NCI-H748 (cell line): ENCODE results near the gene RIMBP2.

Experiments used
- DNase-seq: peaks from one replicate; lab custom pipeline; 2025; ENCODE audit not compliant: unreplicated experiment; lab: John Stamatoyannopoulos, UW

RIMBP2 gene

DNA sequence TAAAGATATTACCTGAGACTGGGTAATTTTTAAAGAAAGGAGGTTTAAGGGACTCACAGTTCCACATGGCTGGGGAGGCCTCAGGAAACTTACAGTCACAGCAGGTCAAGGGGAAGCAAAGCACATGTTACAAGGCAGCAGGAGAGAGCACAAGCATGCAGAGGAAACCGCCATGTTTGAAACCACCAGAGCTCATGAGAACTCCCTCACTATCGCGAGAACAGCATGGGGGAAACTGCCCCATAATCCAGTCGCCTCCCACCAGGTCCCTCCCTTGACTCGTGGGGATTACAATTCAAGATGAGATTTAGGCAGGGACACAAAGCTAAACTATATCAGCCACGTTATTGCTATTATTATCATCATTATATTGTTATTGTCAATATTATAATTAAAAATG lies 138.7 kb downstream of the RIMBP2 start:
- peak; percentile 53 for DNase-seq

GRCh38 chr12:130576371-130576816 lies 139.7 kb downstream of the RIMBP2 start:
- DNase-seq: peak; percentile 90

- DNase-seq: no peak
Measured at GRCh38 chr12:130574402-130574801, 141.7 kb downstream of the RIMBP2 start.

GRCh38 chr12:130573766-130574165 lies 142.3 kb downstream of the RIMBP2 start:
- no peak for DNase-seq

GRCh38 chr12:130573235-130573634 lies 142.9 kb downstream of the RIMBP2 start:
- no peak for DNase-seq

GRCh38 chr12:130572553-130572952 lies 143.5 kb downstream of the RIMBP2 start:
- DNase-seq: no peak

DNA sequence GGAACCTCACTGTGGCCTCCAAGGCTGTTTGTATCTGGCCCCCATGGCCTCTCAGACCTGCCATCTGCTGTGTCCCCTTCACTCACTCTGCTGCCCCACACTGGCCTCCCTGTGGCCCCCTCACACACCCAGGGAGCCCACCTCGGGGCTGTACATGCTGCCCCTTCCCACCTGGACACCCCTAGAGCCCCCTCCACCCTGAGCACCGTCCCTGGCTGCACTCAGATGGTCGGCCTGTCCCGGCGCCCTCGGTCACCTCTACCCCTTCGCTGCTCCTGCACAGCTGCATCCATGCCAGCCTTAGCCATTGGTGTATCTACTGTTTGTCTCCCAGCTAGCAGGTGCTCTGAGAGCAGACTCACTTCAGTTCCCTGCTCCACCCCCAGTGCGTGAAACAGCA lies 144.4 kb downstream of the RIMBP2 start:
- DNase-seq: no peak

DNA sequence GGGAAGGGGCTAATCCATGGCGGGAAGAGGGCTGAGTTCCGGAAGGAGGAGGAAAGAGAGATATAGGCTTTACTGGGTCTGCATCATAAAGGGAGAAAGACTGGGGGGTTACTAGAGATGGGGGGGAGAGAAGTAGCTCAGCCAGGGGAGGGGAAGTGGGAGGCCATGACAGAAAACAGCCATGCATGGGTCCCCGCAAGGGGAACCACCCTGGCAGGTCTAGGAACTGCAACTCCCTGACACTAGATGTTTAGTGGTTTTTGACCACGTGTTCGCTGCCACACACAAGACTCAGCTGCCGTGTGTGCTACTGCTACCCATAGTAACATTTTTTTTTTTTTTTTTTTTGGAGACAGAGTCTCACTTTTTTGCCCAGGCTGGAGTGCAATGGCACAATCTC lies 145.0 kb downstream of the RIMBP2 start:
- no peak for DNase-seq

DNA sequence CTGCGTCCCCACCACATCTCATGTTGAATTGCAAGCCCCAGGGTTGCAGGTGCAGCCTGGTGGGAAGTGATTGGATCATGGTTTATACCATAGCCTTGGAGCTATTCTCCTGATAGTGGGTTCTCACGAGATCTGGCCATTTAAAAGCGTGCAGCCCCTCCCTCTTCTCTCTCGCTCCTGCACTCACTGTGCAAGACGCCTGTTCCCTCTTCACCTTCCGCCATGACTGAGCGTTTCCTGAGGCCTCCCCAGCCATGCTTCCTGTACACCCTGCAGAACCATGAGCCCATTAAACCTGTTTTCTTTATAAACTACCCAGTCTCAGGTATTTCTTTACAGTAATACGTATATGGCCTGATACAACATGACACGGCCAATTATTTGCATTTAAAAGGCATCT lies 146.6 kb downstream of the RIMBP2 start:
- DNase-seq: no peak

GRCh38 chr12:130568501-130568900 lies 147.6 kb downstream of the RIMBP2 start:
- no peak for DNase-seq

GRCh38 chr12:130568041-130568440 lies 148.1 kb downstream of the RIMBP2 start:
- DNase-seq: no peak

DNA sequence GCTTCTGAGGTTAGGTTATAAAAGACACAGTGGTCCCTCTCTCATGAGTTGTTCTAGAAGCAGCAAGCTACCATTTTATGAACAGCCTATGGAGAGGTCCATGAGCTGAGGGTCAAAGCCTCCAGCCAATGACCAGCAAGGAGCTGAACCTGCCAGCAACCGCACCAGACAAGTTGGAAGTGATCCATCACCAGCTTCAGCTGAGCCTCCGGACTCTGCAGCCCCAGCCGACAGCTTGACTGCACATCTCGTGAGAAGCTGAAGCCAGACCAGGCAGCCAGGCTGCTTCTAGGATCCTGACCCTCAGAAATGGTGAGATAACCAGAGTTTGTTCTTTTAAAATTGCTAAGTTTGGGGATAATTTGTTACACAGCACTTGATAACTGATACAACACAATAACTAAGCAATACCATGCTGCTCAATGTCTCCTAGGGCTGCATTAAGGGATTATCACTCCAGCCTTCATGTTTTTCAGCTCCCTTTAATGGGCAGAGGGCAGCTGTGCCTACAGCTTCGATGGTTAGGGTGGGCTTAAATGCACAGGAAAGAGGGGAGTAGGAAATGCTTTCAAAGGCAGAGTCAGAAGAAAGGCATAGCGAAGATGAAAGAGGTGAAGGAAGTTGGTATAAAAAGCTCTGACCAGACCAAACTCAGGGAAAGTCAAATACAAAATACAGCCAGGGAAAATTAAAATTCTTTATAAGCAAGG lies 149.5 kb downstream of the RIMBP2 start:
- no peak for DNase-seq

- DNase-seq: no peak
Measured at GRCh38 chr12:130565189-130565588, 150.9 kb downstream of the RIMBP2 start.

DNA sequence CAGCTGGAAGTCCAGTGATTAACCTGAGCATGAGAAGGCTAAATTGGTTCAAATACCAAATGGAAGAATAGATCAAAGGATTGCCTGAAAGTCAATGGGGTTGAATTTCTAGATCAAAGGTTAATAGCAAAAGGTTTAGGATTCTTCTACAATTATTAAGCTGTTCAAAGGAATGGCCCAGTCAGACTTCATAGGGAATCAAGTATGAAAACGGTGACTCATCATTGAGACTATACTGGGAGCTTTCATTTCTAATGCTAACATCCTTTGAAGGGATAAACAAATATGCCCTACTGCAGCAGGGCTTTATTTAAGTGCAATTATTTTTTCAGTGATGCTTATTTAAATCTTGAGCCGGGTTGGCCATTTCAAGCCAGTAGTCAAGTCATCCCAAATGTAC lies 152.8 kb downstream of the RIMBP2 start:
- peak; percentile 15 for DNase-seq

- DNase-seq: no peak
Measured at GRCh38 chr12:130562716-130563115, 153.4 kb downstream of the RIMBP2 start.

DNA sequence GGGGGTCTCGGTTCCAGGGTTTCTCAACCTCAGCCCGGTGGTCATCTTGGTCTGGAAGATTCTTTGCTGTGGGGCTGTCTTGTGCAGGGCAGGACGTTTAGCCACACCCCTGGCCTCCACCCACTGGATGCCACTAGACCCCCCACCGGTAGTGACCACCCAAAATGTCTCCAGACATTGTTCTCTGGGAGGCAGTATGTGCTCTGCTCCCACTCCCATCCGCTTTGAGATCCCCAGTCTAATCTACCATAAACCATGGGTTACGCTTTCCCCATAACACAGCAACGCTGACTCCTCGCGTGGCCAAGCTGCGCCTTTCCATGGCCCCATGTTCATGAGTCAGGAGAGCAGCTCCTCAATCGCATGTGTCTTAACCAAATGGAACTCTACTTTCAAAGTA lies 155.8 kb downstream of the RIMBP2 start:
- no peak for DNase-seq

- no peak for DNase-seq
Measured at GRCh38 chr12:130559806-130560205, 156.3 kb downstream of the RIMBP2 start.

DNA sequence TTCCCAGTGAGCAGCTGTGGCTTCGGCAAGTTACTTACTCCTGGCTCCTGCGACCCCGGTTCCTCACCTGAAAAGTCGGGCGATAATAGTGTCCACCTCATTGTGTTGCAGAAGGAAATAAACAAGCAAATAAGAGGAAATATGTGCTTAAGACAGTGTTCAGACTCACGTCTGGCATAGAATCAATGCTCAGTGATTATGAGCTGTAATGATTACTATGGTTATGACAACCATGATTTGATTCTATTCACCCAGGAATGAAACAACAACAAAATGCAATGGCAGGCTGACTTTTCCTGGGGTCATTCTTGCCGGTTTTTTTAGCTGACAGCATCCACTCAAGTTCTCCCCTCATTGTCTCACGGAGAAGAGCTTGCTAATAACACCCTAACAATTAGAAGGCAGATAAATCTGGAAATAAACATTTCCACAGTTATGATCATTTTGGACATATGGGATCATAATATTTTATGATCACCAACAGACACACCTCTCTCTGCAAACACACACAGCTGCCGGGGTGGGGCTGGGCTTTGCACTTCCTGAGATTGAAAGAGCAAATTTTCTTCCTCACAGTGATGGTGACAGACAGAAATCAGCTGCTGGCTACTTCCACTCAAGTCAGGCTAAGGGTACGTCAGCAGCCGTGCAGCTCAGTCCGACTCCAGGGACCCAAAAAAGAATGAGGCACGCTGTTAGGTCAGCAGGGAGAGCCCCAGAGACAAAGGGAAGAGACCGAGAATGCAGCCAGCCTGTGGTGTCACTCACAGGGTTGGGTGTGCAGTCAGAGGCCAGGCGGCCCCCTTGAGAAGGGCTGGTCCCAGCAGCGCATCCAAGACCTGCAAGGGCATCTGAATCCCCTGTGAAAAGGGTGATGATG lies 158.0 kb downstream of the RIMBP2 start:
- peak; percentile 96 for DNase-seq

DNA sequence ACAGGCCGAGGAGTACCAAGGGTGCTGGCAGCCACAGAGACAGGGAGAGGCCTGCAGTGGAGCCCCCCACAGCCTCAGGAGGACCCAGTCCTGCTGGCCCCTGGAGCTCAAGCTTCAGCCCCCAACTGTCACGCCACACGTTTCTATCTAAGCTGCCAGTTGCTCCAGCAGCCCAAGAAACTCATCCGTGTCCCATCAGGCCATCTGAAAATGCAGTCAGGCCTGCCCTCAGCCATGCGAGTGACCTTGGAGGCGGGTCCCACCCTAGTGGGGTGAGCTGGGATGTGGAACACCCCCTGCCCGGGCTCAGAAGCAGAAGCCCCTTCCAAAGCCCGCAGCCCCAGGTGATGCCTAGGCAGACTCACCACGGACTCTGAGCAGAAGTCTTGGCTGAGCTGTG lies 158.9 kb downstream of the RIMBP2 start:
- DNase-seq: no peak

GRCh38 chr12:130556486-130557055 lies 159.5 kb downstream of the RIMBP2 start:
- DNase-seq: no peak

- DNase-seq: peak; percentile 99
Measured at GRCh38 chr12:130555628-130556485, 160.2 kb downstream of the RIMBP2 start.
